Measurements from ENCODE around the gene SENP7.

The SENP7 gene

DNA sequence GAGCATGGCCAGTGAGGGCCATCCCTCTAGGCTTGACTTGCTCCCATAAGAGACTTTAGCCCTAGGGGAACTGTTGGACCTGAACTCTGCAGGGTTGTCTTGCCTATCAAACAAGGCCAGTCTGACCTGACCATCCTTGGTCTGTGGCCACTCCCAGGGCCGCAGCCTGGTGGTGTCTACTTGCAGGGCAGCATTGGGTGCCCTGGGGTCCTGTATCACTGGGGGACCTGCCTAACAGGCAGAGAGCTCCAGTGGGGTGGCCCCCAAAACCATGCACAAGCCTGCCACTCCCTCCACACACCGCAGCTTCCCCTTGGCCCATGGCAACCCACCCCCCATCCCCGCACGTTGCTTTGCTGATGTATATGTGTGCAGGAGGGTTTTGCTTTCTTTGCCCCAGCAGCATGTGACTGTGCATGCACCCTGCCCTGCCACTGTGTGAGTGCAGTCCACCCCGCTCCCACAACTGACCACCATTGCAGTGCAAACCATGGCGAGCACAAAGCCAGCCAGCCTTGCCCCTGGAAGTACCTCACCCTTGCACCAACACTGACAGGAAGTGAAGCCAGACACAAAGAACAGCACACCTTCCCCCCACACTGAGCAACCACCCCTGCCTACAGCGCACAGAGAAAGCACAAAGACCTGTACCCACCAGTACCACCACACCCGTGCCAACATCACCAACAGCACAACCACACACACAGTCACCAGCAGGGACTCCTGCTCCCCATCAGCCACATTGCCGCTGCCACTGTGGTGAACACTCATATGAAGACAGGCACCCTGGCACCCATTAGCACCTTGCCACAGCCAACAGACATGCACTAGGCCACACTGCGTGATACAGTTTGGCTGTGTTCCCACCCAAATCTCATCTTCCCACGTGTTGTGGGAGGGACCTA, 88.8 kb downstream of the SENP7 start:
- no peak for DNase-seq

DNA sequence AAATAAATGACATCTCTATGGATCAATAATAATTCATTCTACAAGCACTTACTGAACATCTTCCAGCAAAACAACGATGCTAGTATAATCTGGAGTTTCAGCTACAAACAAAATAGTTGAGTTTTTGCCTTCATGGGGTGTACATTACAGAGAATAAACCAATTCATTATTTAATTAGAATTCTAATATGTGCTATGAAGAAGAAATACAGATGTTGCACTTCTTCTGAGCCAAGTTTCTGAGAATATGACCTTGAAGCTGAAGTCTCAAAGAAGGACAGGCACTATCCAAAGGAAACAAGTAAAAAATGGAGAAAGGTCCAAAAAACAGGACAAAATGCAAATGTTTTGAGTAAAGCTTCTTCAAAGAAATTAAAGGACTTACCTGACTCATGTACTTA, 94.2 kb downstream of the SENP7 start:
- DNase-seq: no peak

- DNase-seq: peak; percentile 3
Measured at GRCh38 chr3:101414121-101414520, 98.9 kb downstream of the SENP7 start.

DNA sequence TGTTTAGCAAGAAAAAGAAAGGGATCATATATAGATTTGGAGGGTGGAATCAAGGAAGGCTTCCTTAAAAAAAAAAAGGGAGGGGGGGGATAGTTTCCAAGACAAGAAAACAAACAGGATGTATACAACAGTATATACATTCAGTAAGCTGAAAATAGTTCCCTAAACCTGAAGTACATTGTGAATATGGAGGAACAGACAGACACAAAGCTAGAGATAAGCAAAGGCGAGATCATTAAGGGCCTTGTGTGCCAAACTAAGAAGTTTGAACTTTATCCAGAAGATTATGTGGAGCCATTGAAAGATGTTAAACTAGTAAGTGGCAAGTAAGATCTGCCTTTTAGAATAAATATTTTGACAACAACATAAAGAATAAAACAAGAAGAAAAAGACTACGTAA, 99.4 kb downstream of the SENP7 start:
- no peak for DNase-seq

DNA sequence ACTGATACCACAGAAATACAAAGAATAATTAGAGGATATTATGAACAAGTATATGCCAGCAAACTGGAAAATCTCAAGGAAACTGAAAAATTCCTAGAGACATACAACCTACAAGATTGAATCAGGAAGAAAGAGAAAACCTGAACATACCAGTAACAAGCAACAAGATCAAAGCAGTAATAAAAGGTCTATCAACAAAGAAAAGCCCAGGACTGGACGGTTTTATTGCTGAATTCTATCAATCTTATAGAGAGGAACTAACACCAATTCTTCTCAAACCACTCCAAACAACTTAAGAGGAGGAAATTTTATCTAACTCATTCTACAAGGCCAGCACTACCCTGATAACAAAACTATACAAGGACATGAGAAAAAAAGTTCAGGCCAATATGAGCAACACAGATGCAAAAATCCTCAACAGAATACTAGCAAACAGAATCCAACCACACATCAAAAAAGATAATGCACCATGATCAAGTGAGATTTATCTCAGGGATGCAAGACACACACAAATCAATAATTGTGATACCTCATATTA, 121.5 kb downstream of the SENP7 start:
- DNase-seq: no peak

DNA sequence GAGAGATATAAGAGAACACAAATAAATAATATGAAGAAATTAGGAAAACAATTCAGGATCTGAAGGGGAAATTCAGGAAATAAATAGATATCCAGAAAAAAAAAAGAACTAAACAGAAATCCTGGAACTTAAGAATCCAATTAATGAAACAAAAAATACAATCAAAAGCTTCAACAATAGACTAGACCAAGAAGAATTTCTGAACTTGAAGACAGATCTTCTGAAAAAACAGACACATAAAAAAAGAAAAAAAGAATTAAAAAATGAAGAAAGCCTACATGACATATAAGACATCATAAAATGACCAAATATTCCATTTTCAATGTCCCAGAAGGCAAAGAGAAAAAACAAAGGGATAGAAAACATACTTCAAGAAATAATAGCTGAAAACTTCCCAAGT, 124.3 kb downstream of the SENP7 start:
- DNase-seq: no peak

DNA sequence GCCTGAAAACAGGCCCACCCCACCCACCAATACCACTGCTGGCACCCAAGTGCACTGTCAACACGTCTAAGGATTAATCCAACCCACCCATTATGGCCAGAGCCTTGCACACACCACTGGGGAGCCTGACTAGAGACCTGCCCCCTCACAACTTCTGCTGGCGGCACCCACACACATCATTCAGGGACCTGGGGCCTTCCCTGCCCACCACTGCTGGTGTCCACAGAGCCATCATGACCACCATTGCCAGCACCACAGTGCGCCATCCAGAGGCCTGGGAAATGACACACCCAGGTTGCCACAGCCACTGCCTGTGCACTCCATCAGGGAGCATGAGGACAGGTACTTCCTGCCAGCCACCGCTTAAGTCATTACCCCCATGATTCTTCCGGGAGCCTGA, 125.7 kb downstream of the SENP7 start:
- no peak for DNase-seq

GRCh38 chr3:101384426-101384825, 128.6 kb downstream of the SENP7 start:
- DNase-seq: no peak

DNA sequence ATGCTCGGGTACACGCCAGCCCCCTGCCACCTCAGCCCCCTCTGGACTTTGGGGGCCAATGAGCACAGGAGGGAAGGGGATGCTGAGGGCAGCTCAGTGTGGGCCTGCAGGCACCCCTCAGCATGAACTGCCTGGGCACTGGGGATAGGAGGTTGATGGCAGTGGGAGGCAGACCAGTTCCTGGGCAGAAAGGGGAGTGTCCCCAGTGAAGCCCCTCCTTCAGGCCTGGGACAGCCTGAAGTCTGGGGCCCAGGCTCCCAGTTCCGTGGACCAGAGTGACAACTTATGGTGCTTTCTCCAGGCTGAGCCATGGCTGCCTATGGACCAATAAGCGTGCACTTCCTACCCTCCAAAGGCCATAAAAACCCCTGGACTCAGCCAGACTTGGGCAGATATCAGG, 129.4 kb downstream of the SENP7 start:
- DNase-seq: no peak

DNA sequence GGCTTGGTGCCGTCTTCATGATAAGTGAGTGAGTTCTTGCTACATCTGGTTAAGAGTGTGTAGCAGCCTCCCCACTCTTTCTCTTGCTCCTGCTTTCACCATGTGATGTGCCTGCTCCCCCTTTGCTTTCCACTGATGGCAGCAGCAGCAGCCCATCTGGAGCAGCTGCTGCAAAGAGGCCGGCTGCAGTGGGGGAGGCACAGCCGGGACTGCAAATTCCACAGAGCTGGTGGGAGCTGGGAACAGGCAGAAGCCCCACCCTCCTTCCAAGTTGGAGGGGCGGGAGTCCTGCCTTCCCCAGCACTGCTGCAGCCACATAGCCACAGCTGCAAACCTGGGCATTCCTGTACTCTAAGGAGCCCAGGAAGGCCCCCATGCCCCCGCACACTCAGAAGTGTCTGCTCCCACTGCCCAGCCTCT, 129.8 kb downstream of the SENP7 start:
- DNase-seq: no peak

DNA sequence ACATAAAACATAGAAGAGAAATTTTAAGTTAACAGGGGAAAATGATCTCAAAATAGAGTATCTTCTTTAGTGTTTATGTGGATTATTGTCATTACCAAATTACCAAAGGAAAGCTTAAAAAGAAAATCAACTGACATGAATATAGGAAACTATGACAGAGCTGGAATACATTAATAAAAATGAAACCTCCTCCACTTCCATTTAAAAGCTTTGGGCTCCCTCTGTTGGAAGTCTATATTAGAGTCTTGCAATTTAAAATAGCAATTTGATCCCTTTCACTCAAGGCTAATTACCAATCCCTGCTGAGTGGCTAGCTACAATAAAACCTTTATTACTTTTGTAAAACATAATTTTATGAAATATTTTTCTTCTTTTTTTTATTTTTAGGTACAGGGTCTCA, 131.2 kb downstream of the SENP7 start:
- DNase-seq: peak; percentile 42

DNA sequence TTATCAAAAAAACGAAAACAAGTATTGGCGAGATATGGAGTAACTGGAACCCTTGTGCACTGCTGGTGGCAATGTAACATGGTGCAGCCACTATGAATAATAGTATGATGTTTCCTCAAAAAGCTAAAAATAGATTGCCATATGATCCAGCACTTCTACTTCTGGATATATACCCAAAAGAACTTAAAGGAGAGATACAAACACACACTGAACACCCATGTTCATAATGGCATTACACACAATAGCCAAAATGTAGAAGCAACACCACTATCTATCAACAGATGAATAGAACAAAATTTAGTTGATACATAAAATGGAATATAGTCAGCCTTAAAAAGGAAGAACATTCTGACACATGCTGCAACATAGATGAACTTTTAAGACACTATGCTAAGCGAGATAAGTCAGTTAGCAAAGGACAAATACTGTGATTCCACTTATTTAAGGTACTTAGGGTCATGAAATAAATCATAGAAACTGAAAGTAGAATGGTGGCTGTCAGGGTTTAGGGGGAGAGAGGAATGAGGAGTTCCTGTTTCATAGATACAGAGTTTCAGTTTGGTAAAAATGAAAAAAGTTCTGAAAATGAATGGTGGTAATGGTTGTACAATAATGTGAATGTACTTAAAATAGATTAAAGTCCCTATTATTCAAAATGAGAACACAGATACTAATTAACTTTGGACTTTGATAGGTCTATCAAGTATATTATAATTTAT, 133.2 kb downstream of the SENP7 start:
- no peak for DNase-seq

GRCh38 chr3:101377796-101378195, 135.2 kb downstream of the SENP7 start:
- DNase-seq: no peak

DNA sequence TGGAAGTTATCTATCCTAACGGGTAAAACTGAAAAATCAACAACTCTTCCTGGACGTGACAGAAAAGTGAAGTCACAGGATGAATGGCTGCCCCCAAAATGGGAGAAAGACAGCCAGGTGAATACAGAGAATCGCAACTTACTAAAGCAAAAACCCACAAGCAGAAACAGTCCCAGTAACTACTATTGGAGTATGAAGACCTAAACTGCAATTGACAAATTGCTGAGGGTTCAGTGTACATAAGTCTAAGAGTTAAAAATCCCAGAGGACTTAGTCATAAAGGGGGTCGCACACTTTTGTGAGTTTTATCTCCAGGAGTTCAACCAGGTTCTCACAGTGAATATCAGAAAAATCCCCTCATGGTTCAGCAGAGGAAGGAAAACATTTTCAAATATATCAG, 135.8 kb downstream of the SENP7 start:
- DNase-seq: no peak

- DNase-seq: no peak
Measured at GRCh38 chr3:101375586-101375985, 137.4 kb downstream of the SENP7 start.

GRCh38 chr3:101362406-101362805, 150.6 kb downstream of the SENP7 start:
- DNase-seq: no peak

DNA sequence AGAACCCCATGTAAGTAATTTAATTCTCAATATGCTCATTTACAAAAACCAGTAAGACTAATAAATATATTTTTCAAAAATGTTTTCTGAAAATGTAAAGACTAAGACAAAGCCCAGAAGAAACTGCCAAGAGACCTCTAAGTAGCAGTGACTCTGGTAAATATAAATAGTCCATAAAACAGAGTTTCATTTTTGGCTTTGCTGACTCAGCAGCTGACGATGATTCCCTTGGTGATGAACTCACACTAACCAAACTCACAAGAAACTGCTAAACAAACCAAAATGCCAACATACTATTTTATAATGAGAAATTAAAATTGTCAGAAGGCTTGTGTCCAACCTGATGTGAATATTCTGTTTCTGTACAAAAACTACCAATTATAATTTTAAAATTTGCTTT, 161.2 kb downstream of the SENP7 start:
- DNase-seq: no peak

GRCh38 chr3:101340591-101340990, 172.4 kb downstream of the SENP7 start:
- no peak for DNase-seq

DNA sequence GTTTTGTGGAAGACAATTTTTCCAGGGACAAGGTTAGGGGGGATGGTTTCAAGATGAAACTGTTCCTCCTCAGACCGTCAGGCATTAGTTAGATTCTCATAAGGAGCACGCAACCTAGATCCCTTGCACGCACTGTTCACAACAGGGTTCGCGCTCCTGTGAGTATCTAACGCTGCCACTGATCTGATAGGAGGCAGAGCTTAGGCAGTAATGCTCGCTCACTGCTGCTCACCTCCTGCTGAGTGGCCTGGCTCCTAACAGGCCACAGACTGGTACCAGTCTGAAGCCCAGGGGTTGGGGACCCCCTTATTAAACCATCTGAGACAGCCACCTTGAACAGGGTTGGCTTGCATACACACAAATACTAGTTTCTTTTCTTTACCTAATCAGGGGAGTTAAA, 179.1 kb downstream of the SENP7 start:
- DNase-seq: no peak

DNA sequence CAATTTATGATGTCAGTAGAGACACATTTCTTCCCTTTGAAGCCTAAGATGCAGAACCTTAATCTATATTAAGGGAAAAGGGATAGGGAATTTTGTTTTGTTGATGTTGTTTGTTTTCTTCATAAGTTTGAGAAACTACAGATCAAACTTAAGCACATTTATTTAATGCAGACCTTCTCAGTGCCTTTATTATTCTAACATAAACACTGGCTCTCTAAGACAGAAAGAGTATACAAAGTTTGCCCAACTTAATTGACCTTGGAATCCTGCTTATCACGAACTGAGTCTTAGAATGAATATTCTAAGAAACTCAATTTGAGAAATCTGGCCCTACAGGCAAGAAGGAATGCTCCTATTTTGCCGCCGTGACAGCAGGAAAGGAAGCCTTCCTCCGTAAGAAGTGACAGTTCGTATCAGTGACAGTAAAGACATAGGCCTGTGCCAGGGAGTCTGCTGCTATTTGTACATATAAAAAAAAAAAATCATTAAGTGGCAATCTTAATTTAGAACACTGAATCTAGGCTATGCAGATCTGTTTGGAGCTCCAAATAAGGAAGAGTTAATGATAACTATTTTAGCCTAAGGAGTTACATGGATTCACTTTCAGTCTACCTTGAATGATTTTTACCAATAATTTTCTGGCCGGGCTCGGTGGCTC, 183.9 kb downstream of the SENP7 start:
- DNase-seq: no peak

- no peak for DNase-seq
Measured at GRCh38 chr3:101325393-101326134, 187.4 kb downstream of the SENP7 start.

GRCh38 chr3:101320475-101320874, 192.5 kb downstream of the SENP7 start, which contains the start of gene IMPG2:
TSS of gene IMPG2 (minus strand) at chr3:101320575. CDS start at chr3:101320372, 203 bp downstream.
- DNase-seq: no peak

DNA sequence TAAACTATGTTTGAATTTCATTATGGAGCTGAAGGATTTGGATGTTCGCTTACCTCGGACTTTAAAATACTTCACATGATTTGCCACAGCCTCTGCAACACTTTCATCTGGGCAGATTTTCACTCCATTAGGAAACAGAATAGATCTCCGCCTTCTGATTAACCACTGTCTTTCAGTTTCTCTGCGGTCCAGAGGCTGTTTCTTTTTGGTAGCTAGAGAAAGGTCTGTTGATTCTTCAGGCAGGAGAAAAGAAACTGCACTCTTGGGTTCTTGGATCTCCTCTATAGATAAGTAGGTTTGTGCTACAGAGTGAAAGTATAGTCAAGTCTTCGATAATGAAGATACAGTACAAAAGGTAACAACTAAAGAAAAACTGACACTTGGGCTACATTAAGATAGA, 193.5 kb downstream of the SENP7 start:
- no peak for DNase-seq
